H1 (cell line): ENCODE results near the gene THUMPD2. TPM values are rescaled to one million over a fixed set of nuclear protein-coding genes. Genes with fewer than 3 reads are reported as not detected.

Experiments
- CTCF ChIA-PET: fragments of 300-600 bp; sonication (Branson Sonifier 250); formaldehyde crosslinking; loops from one replicate; lab custom pipeline; 2021; ENCODE audit not compliant: partially characterized antibody; lab: Charles Lee
- POLR2A ChIA-PET: fragments of 300-600 bp; sonication (Branson Sonifier 250); formaldehyde crosslinking; loops from one replicate; lab custom pipeline; 2021; ENCODE audit warnings: inconsistent platforms; ENCODE audit not compliant: partially characterized antibody; lab: Charles Lee
- DNase-seq, 2 experiments: peaks; one replicate each; pipeline versions ENCODE4 v3.0.0 to v3.0.0-alpha.2; 2010 to 2022; ENCODE audit warnings: low spot score in 2 of 2, low read depth in 1 of 2, mixed read lengths in 1 of 2
- FAIRE-seq: peaks from 2 replicates; lab custom pipeline; 2011; peaks lifted over from hg19 to GRCh38; lab: Jason Lieb, UNC
- H2AFZ ChIP-seq: 2 replicates; pipeline ENCODE4 v1.8.1; 2012; ENCODE audit warnings: low read length, inconsistent platforms
- H2AK5ac ChIP-seq: 2 replicates; pipeline ENCODE4 v1.6.1; 2013; ENCODE audit warnings: low read depth, low read length
- H2BK120ac ChIP-seq: replicated peaks from 2 replicates; pipeline ENCODE3; 2013; ENCODE audit warnings: low read depth, low read length, inconsistent platforms
- H2BK12ac ChIP-seq: 2 replicates; pipeline ENCODE4 v1.6.1; 2013; ENCODE audit warnings: low read depth, low read length
- H2BK15ac ChIP-seq: 2 replicates; pipeline ENCODE4 v1.6.1; 2013; ENCODE audit warnings: low read length
- H2BK20ac ChIP-seq: 2 replicates; pipeline ENCODE4 v1.6.1; 2013; ENCODE audit warnings: low read length
- H2BK5ac ChIP-seq: 2 replicates; pipeline ENCODE4 v1.6.1; 2013; ENCODE audit warnings: low read depth, low read length
- H3K14ac ChIP-seq: 2 replicates; pipeline ENCODE4 v1.6.1; 2013; ENCODE audit warnings: inconsistent platforms; ENCODE audit not compliant: insufficient read length
- H3K18ac ChIP-seq: 2 replicates; pipeline ENCODE4 v1.6.1; 2013; ENCODE audit warnings: low read length; ENCODE audit errors: extremely low read depth
- H3K23ac ChIP-seq: 2 replicates; pipeline ENCODE4 v1.6.1; 2013; ENCODE audit warnings: inconsistent platforms; ENCODE audit not compliant: insufficient read length
- H3K23me2 ChIP-seq: 2 replicates; pipeline ENCODE4 v1.6.1; 2013; ENCODE audit warnings: low read depth, low read length
- H3K27ac ChIP-seq: 2 replicates; pipeline ENCODE4 v1.6.1; 2011; ENCODE audit warnings: low read depth, low read length, inconsistent platforms
- H3K27me3 ChIP-seq, 4 experiments: replicated peaks in 1 of 4; 1 replicate in 1 of 4; 2 replicates in 3 of 4; pipeline versions ENCODE4 v1.6.1 to v1.8.1; 2011 to 2013; ENCODE audit warnings: low read length in 3 of 4, mild to moderate bottlenecking in 3 of 4, inconsistent platforms in 2 of 4, mixed read lengths in 2 of 4, moderate library complexity in 1 of 4; ENCODE audit not compliant: control insufficient read depth in 3 of 4, insufficient read depth in 3 of 4; ENCODE audit errors: extremely low read depth in 1 of 4
- H3K36me3 ChIP-seq, 4 experiments: 2 replicates each; pipeline versions ENCODE4 v1.6.1 to v1.8.1; 2011 to 2013; ENCODE audit warnings: mild to moderate bottlenecking in 4 of 4, low read length in 3 of 4, moderate library complexity in 2 of 4, control low read depth in 1 of 4, inconsistent platforms in 1 of 4; ENCODE audit not compliant: insufficient read depth in 4 of 4, control insufficient read depth in 2 of 4
- H3K4ac ChIP-seq: replicated peaks from 2 replicates; pipeline ENCODE3; 2013; ENCODE audit warnings: low read length, low read depth, mixed read lengths, inconsistent platforms; ENCODE audit not compliant: insufficient read length
- H3K4me1 ChIP-seq, 4 experiments: replicated peaks in 1 of 4; 1 replicate in 1 of 4; 2 replicates in 3 of 4; pipeline versions ENCODE4 v1.6.1 to v1.8.1; 2011 to 2013; ENCODE audit warnings: low read length in 3 of 4, inconsistent platforms in 2 of 4, mixed read lengths in 1 of 4; ENCODE audit not compliant: insufficient read depth in 4 of 4, control insufficient read depth in 3 of 4
- H3K4me2 ChIP-seq, 2 experiments: 2 replicates each; pipeline versions ENCODE4 v1.6.1 to v1.8.1; 2011 to 2013; ENCODE audit warnings: low read depth in 2 of 2, low read length in 2 of 2, control low read depth in 1 of 2, inconsistent platforms in 1 of 2, mild to moderate bottlenecking in 1 of 2; ENCODE audit not compliant: insufficient read depth in 1 of 2
- H3K4me3 ChIP-seq, 4 experiments: fragments of 200-600, 300-600 bp in 1 of 4; sonication (generic), shearing (Covaris generic), sonication (Bioruptor Twin) in 1 of 4; 2 replicates each; pipeline versions ENCODE4 v1.5.1 to v1.8.1; 2011 to 2016; ENCODE audit warnings: low read length in 4 of 4, low read depth in 3 of 4, control low read depth in 2 of 4, inconsistent platforms in 2 of 4, mild to moderate bottlenecking in 2 of 4, mixed read lengths in 1 of 4, moderate library complexity in 1 of 4; ENCODE audit not compliant: insufficient read depth in 2 of 4; ENCODE audit errors: extremely low read depth in 1 of 4
- H3K56ac ChIP-seq: replicated peaks from 2 replicates; pipeline ENCODE3; 2013; ENCODE audit warnings: low read depth, mild to moderate bottlenecking, mixed read lengths, low read length, inconsistent platforms; ENCODE audit not compliant: insufficient read length
- H3K79me1 ChIP-seq: 2 replicates; pipeline ENCODE4 v1.6.1; 2013; ENCODE audit warnings: low read depth, low read length, control low read depth
- H3K79me2 ChIP-seq, 2 experiments: 2 replicates each; pipeline versions ENCODE4 v1.6.1 to v1.8.1; 2012 to 2013; ENCODE audit warnings: low read length in 2 of 2, mild to moderate bottlenecking in 2 of 2, inconsistent platforms in 1 of 2; ENCODE audit not compliant: insufficient read depth in 2 of 2, control insufficient read depth in 1 of 2
- H3K9ac ChIP-seq, 4 experiments: replicated peaks in 1 of 4; 1 replicate in 1 of 4; 2 replicates in 3 of 4; pipeline versions ENCODE4 v1.6.1 to v1.8.1; 2011 to 2013; ENCODE audit warnings: low read depth in 3 of 4, low read length in 3 of 4, control low read depth in 2 of 4, mild to moderate bottlenecking in 2 of 4, moderate library complexity in 2 of 4, inconsistent platforms in 1 of 4; ENCODE audit errors: extremely low read depth in 1 of 4
- H3K9me3 ChIP-seq, 2 experiments: 2 replicates each; pipeline versions ENCODE4 v1.6.1 to v1.8.1; 2012 to 2013; ENCODE audit warnings: mild to moderate bottlenecking in 2 of 2, moderate library complexity in 2 of 2, control low read depth in 1 of 2, inconsistent platforms in 1 of 2, low read depth in 1 of 2, low read length in 1 of 2, mixed read lengths in 1 of 2; ENCODE audit not compliant: insufficient read depth in 2 of 2
- H4K20me1 ChIP-seq, 2 experiments: replicated peaks in 1 of 2; 2 replicates each; pipeline versions ENCODE3 to v1.8.1; 2011 to 2013; ENCODE audit warnings: inconsistent platforms in 2 of 2, low read length in 2 of 2, mild to moderate bottlenecking in 1 of 2; ENCODE audit not compliant: insufficient read depth in 2 of 2, control insufficient read depth in 1 of 2
- H4K5ac ChIP-seq: 2 replicates; pipeline ENCODE4 v1.6.1; 2013; ENCODE audit warnings: low read length, low read depth, mixed read lengths, inconsistent platforms; ENCODE audit not compliant: insufficient read length
- H4K8ac ChIP-seq: 2 replicates; pipeline ENCODE4 v1.8.0; 2013; ENCODE audit warnings: mild to moderate bottlenecking, moderate library complexity, low read length, inconsistent platforms; ENCODE audit not compliant: insufficient read depth; ENCODE audit errors: extremely low read depth
- H4K91ac ChIP-seq: replicated peaks from 2 replicates; pipeline ENCODE3; 2013; ENCODE audit warnings: low read length, mixed read lengths, inconsistent platforms; ENCODE audit not compliant: insufficient read length
- CHD2 ChIP-seq: IDR thresholded peaks from 2 replicates; pipeline ENCODE4 v1.6.1; 2012; ENCODE audit warnings: low read length, improper control_type of control experiment
- EP300 ChIP-seq, 2 experiments: IDR thresholded peaks; 1 replicate in 1 of 2; 2 replicates in 1 of 2; pipeline ENCODE4 v1.6.1; 2011 to 2012; ENCODE audit warnings: low read depth in 2 of 2, low read length in 2 of 2, mild to moderate bottlenecking in 2 of 2, borderline replicate concordance in 1 of 2, inconsistent platforms in 1 of 2, moderate library complexity in 1 of 2
- EZH2 ChIP-seq: fragments of 200-600 bp; sonication (generic); IDR thresholded peaks from 2 replicates; pipeline ENCODE4 v1.7.1; 2012; ENCODE audit warnings: low read depth, mild to moderate bottlenecking, moderate library complexity, low read length, inconsistent platforms; ENCODE audit not compliant: severe bottlenecking
- POLR2A ChIP-seq, 2 experiments: IDR thresholded peaks; 1 replicate in 1 of 2; 2 replicates in 1 of 2; pipeline ENCODE4 v1.6.1; 2011; ENCODE audit warnings: low read depth in 2 of 2, low read length in 2 of 2, mild to moderate bottlenecking in 2 of 2; ENCODE audit errors: control extremely low read depth in 1 of 2
- WGBS, 2 experiments: shearing (Covaris generic) in 1 of 2; methylation state at CpG; one replicate each; pipeline versions ENCODE4 v1.1.6 to v1.1.7; 2013 to 2015; ENCODE audit warnings: low lambda C conversion rate in 2 of 2, mixed read lengths in 2 of 2, inconsistent platforms in 1 of 2, low coverage in 1 of 2, missing lambda C conversion rate in 1 of 2; ENCODE audit not compliant: insufficient replicate concordance in 2 of 2, insufficient coverage in 1 of 2, insufficient read length in 1 of 2; ENCODE audit errors: extremely low coverage in 1 of 2, missing lambda C conversion rate in 1 of 2; 5-methylcytosine and 5-hydroxymethylcytosine counted together
- polyA plus RNA-seq, 7 experiments: library from polyadenylated mRNA; depleted of rRNA in 3 of 7; stranded (reverse) in 5 of 7; unstranded in 2 of 7; fragments of >200 nt in 5 of 7; fragments of 200-250 nt in 2 of 7; gene quantifications; 1 replicate in 5 of 7; 2 replicates in 1 of 7; 4 replicates in 1 of 7; pipeline versions ENCODE4 v1.2.1 to v1.2.3, GENCODE V29; 2011 to 2013; ENCODE audit warnings: missing spikeins in 2 of 7, mixed read lengths in 2 of 7
- total RNA-seq: library from RNA; stranded (reverse); fragmentation: NEBNext Ultra II Directional; extraction: Animal tissue kit (Norgen Biotek cat#: 25700); gene quantifications from 2 replicates; pipeline ENCODE4 v1.2.1, GENCODE V29; 2021
- TF ChIP-seq, protein P1 (sequence below): IDR thresholded peaks from 2 replicates; pipeline ENCODE4 v1.6.1; 2012; ENCODE audit warnings: inconsistent platforms

The THUMPD2 gene
- total and polyA plus RNA-seq, 2 of the 8 experiments (the other 6 are each of a cell fraction or from before 2014, with no cell fraction given), result 8.6 to 17.0 TPM

DNA sequence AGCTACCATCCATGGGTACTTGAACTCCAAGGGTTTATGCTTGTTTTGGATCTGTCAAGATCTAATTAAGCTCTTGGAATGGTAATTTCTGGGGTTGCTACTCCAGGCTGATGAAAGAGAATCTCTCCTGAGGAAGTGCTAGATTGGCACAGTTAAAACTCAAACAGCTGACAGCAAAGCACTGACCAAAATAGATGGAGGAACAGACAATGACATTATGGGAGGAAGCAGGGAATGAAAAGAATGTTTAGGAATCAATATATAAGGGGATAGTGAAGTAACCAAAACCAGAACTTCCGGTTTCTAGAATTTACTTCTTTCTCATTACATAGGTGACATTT, 6.3 kb downstream of the THUMPD2 start:
- no peak for TF ChIP-seq CHD2
- no peak for TF ChIP-seq EP300 (IDR thresholded peaks at IDR 0.05; ENCODE audit: borderline replicate concordance in 1 of 2, low read depth in 2 of 2, low read length in 2 of 2)
- no peak for TF ChIP-seq POLR2A (IDR thresholded peaks at IDR 0.05; ENCODE audit: control extremely low read depth in 1 of 2, low read depth in 2 of 2, low read length in 2 of 2)
- no peak for TF ChIP-seq EZH2
- TF ChIP-seq, protein P1, sequence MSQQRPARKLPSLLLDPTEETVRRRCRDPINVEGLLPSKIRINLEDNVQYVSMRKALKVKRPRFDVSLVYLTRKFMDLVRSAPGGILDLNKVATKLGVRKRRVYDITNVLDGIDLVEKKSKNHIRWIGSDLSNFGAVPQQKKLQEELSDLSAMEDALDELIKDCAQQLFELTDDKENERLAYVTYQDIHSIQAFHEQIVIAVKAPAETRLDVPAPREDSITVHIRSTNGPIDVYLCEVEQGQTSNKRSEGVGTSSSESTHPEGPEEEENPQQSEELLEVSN, result no peak
- TF ChIP-seq, all 59 proteins: peak for 0
- Histone ChIP-seq H2BK20ac (peak overlapping the region; percentile 8; the same call in 1 of the 2 replicates), H3K9me3 (no peaks in the 10 kb centered on the region; a peak in 1 of 4 replicates), H3K79me1 (0 out of 2 replicates have a peak, but pooled peaks cover 2% of the 10 kb centered on the region), H2BK120ac (no peak overlapping the region), H3K36me3 (peaks cover 0 to 33% (median 12%) of the 10 kb centered on the region in 4 experiments; a peak in 5 of 8 replicates), H3K4me1 (peaks cover 3 to 12% (median 7%) of the 10 kb centered on the region in 4 experiments), H3K23ac (no peak overlapping the region), H3K4ac (no peak overlapping the region), H4K8ac (no peak overlapping the region), H3K4me3 (peak overlapping the region in 1 of 4 experiments; percentile 8; a peak in 1 of 8 replicates), H3K18ac (no peak overlapping the region), H3K9ac (no peak overlapping the region), H4K91ac (no peak overlapping the region), H2AFZ (no peak overlapping the region), H3K56ac (no peak overlapping the region), H3K79me2 (peaks cover 0 to 79% of the 10 kb centered on the region in 2 experiments; a peak in 2 of 4 replicates), H3K4me2 (peak overlapping the region in 1 of 2 experiments; percentile 43; a peak in 2 of 4 replicates), H2BK5ac (peak overlapping the region; percentile 71; the same call in 1 of the 2 replicates), H4K5ac (no peak overlapping the region), H2BK15ac (0 out of 2 replicates have a peak overlapping the region, but pooled peaks have one; percentile 8), H3K14ac (no peak overlapping the region), H3K27me3 (no peaks in the 10 kb centered on the region), H2BK12ac (peak overlapping the region; percentile 86), H2AK5ac (no peak overlapping the region), H3K23me2 (no peaks in the 10 kb centered on the region), H3K27ac (no peak overlapping the region), H4K20me1 (peaks cover 9 to 15% of the 10 kb centered on the region in 2 experiments)
- DNase-seq (no peak), FAIRE-seq (no peak)
- ChIA-PET POLR2A (no interaction called here), CTCF (no interaction called here)
- WGBS, 2 experiments, result 75% methylated on average over 1 of the region's 1 CpG; no CpG with 5 or more reads in 1 of the 2 experiments
